ENCODE measurements around the gene SMAD9.
A peak's percentile ranks its signal among the peaks of the same experiment; 100 is the strongest.

Gene SMAD9

DNA sequence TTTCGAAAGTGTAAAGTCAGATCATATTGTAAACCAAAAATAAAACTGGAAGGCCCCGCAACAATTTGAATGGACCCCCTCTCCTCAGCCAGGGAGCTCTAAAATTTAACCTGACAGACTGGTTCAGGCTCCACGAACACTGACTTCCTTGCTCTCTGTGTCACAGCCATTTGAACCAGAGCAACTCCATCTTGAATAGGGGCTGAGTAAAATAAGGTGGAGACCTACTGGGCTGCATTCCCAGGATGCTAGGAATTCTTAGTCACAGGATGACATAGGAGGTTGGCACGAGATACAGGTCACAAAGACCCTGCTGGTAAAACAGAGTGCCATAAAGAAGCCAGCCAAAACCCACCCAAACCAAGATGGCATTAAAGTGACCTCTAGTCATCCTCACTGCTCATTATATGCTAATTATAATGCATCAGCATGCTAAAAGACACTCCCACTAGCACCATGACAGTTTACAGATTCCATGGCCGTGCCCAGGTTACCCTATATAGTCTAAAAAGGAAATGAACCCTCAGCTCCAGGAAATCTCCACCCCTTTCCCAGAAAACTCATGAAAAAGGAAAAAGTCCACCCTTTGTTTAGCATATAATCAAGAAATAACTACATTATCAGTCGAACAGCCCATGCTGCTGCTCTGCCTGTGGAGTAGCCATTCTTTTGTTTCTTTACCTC, 57.9 kb downstream of the SMAD9 start:
- no peak for DNase-seq

DNA sequence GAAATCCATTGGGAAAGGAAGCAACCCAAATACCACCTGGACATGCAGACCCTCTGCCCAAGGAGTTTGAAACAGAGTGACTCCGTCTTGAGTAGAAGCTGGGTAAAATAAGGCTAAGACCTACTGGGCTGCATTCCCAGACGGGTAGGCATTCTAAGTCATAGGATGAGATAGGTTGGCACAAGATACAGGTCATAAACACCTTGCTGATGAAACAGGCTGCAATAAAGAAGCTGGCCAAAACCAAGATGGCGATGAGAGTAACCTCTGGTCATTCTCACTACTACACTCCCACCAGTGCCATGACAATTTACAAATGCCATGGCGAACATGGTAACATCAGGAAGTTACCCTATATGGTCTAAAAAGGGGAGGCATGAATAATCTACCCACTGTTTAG, 60.8 kb downstream of the SMAD9 start:
- no peak for DNase-seq

DNA sequence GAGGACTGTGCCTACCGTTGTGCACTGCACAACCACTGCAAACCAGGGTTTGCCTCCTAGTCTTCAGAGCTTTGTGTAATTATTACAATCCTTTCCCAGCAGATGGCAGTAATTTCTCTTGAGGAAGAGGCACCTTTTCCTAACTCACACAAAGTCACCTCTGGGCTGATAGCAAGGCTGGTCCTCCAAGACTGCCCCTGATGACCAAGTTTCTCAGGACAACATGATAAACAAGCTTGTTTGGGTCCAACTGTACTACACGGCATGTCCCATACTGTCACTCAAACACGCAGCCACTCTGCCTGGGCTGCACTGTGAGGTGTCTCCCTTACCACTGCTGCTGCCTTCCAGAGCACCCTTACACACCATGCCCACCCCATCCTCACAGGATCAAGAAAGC, 61.7 kb downstream of the SMAD9 start:
- no peak for DNase-seq

DNA sequence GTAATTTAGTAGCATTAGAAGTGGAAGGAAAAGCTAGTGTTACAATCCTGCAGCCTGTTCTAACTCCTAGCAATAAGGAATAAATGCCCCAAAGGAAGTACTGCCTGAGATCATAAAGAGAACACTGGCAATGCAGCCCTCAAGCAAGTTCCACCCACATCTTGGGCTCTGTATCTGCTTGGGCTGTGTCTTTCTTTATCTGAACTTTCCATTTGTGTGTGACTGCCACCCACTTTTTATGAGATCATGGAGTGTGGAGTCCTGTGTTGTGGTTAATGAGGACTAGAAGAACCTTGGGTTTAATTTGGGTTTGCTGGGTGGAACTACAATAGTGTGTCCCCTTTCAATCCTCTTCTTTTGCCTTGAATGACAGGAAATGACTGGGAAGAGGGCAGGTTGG, 62.8 kb downstream of the SMAD9 start:
- DNase-seq: no peak

DNA sequence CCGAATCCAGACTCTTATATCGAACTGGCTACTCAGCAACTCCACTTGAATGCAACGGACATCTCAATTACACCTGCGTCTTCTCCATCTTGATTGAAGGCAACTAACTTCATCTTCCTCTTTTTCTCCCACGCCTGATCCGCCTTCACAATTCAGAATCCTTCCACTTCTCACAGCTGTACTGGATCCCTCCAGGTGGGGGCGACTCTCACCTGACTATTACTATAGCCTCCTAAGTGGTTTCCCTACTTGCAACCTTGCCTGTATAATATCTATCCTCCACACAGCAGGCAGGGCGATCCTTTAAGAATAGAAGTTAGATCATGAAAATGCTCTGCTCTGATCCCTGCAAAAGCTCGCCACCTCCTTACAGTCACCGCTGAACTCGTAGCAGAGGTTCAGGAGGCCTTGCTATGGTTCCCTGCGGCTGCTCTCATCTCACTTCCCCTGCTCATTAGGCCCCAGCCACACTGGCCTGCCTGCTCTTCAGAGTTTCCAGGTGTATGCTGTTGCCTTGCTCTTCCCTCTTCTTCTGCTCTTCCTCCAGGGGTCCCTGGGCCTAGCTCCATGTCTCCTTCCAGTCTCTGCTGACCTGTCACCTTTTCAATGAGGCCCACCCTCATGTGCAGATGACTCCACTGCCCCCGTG, 69.1 kb downstream of the SMAD9 start:
- DNase-seq: no peak

DNA sequence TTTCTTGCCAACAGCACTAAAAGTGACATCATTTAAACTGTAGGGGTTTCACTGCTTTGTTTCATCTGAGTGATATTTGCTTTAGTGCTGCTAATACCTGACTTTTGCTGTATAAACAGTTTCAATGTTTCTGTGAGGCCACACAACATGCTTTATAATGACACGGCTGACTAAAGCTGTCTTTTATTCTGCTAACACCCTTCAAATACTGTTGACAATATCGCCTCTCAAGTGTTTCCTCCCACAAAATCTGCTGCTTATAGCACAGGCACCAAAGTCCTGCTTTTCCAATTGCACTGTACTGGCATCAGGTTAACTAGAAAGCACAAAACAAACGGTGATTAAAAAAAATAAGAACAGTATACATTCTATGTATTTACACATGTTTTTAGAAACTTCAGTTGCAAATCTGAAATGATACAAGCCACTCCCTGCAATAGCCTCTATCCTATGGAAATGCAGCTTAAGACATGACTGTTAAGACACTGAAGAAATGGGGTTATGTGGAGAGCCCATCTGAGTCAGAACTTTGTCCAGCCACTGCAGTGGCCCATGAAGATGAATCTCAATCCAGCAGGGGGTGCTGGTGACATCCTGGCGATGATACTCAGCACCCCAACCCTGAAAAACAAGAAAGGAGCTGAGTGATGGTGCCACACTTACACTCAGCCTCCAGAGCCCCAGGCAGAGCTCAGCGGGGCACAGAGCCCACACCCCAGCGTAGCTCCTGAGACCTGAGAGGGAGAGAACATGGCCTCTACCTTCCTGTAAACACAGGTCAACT, 71.6 kb downstream of the SMAD9 start:
- no peak for DNase-seq

DNA sequence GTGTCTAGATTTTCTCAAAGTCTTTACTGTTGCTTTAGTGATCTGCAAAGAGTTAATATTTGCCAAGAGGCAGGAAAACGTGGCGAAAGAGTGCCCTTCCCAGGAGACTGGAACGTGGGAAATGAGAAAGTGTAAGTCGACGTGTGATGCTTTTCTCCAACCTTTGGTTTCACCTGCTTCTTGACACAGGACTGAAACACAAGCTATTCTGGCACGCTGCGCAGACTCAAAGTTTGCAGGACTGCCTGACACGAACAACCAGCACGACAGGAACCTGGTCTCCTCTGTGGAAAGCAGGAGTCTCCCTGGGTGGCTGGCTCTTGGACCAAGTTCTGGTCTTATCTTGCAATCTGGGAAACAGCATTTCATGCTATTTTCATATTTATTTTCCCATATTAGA, 72.4 kb downstream of the SMAD9 start:
- DNase-seq: no peak

DNA sequence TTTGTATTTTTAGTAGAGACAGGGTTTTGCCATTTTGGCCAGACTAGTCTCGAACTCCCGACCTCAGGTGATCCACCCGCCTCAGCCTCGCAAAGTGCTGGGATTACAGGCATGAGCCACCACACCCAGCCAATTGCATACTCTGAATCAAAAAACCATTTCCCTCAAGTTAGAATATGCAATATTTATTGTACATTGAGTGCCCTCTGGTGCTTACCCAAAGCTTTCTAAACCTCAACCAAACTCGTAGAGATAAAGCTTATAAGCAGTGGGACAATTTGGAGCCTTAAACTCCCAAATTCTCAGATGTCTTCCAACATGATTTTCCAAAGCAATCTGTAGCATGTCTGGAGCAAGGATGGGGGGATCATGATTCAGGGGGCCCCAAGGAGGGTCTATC, 78.6 kb downstream of the SMAD9 start:
- no peak for DNase-seq

DNA sequence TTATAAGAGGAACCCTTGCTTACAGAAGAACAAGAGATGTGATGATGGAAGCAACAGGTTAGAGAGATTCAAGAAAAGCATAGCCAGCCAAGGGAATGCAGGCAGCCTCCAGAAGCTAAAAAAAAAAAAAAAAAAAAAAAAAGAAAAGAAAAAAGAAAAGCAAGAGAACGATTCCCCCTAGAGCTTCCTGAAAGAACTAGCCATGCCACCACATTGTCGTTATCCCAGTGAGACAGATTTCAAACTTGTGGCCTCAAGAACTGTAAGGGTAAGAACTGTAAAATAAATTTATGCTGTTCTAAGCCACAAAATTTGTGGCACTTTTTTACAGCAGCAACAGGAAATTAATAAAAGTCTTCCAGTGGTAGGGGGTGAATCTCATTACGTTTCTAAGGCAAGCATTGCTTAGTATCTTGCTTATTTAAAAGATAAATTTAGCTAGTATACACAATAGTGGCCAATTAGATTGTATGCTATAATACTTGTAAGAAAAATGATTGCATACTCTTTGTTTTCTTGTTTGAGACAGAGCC, 79.3 kb downstream of the SMAD9 start:
- no peak for DNase-seq

DNA sequence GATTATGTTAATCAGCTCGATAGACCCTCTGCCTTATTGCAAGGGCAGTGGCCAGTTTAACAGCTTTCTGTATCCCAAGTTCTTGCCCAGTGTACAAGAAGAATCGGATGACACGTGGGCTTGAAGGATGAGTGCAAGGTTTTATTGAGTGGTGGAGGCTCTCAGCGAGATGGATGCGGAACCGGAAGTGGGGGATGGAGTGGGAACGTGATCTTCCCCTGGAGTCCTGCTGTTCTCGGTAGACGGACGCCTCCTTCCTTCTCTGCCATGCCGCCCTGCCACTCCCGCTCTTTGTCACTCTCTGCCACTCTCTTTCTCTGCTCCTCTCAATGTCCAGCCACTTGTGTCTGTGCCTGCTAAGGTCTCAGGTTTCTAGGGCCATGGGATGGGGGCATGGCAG, 80.1 kb downstream of the SMAD9 start:
- no peak for DNase-seq

DNA sequence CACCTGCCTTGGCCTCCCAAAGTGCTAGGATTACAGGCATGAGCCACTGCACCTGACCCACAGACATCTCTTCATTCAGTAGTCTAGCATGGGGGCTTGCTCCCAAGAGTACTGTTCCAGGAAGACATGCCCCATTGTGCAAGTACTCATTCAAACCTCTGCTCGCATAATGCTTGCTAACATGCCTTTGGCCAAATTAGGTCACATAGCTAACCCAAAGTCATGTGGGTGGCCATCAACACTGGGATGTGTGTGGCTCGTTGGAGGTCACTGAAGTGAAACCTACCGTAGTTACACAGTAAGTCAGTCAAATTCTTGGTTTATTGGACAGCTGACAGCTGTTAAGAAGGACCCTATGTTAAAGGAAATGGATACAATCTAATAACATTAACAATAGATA, 80.8 kb downstream of the SMAD9 start:
- no peak for DNase-seq

DNA sequence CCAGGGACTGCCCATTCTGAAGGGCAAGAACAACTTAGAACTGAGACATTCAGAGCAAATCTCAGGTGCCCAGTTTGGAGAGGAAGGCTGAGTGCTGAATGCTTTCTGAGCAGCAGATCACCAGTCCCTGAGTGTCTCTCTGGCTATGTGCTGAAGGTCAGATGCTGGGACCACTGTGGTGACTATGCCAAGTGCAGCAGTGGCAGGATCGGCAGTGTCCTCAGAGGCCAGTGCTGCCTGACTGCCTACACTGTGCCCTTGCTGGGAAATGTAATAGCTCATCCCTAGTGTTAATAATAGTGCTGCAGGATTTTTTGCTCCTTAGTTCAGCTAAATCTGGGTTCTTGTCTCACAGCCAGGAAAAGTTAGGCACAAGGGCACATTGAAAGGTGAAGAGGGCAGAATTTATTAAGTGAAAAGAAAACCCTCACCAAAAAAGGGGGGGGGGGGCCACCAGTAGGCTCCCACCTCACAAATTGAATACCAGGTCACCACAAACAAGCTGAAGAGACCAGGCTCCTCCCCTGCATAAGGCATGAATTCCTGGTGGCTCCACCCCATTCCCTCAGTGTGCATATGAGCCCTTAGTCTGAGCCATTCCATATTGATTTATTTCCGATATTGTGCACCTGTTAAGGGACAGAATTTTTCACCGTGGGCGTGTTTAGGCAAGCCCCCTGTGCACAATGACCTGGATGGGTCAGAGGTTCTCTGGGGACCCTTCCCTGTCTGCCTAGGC, 82.5 kb downstream of the SMAD9 start:
- DNase-seq: no peak

DNA sequence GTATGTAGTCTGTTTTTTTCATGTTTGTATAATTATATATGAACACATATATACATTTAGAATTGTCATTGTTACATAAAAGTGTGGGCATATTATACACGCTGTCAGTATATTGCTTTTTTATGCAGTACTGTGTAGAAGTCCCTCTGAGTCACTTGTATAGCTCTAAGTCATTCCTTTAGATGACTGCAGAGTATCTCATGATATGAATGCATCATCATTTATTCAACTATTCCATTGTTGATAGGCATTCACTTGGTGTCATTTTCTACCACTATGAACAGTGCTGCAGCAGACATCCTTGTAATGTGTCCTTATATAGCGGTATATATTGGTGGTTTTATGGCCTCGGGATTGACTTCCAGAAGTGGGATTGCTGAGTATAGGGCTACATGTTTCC, 85.7 kb downstream of the SMAD9 start:
- DNase-seq: no peak

DNA sequence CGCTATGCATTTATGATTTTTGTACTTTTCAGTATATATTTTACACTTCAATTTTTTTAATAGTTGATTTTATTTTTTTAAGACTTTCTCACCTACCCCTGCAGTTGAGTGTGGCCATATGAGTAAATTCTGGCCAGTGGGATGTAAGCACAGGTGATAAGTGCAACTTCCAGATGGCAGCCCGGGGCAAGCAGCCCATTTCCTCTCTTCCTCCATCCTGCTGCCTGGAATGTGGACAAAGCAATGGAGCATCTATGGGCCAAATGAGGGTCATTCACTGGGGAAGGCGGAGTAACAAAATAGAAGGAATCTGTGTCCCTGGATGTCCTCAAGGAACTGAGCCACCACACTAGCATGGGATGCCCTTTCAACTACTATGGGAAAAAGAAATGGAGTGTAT, 88.7 kb downstream of the SMAD9 start:
- DNase-seq: no peak

DNA sequence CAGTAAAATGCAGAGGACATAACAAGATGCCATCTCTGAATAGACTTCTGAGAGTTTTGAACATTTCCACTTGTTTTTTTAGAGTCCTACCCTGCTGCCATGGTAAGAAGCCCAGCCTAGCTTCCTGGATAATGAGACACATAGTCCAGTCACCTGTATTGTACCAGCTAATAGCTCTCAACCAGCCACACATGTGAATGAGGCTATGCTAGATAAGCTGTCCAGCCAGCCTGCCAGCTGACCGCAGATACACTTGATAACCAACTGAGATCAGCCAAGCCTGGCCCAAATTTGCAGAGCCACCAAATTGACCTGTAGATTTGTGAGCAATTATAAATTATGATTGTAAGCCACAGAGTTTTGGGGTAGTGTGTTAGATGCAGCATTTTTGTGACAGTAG, 90.3 kb downstream of the SMAD9 start:
- no peak for DNase-seq

DNA sequence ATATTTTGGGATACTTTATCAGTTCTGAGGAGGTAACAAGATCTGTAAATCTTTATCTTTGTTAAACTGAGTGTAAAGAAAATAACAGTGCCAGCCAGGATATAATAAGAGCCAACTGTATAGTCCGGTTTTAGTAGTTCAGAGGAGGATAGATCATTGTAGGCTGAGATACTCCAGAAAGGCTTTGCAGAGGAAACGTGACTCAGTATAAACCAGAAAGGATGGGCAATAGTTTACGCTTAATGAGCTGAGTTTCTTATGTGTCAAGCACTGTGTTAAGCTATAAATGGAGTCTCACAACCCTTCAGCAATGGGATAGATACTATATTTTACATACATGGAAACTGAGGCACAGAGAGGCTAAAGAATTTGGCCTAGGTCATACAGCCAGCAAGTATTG, 97.3 kb downstream of the SMAD9 start:
- DNase-seq: no peak

DNA sequence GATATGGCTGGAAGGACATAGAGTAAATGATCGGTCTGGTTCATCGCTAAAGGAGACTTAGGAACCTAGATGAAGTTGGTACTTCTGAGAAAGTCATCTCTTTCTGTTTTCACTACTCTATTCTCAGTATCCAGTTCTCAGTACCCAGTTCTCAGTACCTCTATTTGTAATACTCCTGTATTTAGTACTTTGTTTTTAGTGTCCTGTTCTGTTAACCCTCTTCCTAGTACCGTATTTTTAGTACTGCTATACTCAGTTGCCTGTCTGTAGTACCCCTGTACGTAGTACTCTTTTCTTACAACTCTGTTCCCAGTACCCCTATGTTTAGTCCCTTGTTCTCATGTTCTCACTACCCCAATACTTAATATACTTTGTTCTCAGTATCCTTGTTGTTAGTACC, 99.8 kb downstream of the SMAD9 start:
- no peak for DNase-seq

DNA sequence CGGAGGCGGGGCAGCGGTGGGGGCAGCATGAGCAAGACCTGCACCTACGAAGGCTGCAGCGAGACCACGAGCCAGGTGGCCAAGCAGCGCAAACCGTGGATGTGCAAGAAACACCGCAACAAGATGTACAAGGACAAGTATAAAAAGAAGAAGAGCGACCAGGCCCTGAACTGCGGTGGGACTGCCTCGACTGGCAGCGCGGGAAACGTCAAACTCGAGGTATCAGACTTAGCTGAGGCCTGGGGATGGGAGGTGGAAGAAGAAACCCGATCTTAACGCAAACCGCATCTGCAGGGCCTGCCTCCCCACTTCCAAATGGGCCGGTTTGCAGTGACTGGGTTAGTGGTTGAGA, 100.3 kb downstream of the SMAD9 start:
- DNase-seq: peak in 1 of 2 donors; percentile 10

DNA sequence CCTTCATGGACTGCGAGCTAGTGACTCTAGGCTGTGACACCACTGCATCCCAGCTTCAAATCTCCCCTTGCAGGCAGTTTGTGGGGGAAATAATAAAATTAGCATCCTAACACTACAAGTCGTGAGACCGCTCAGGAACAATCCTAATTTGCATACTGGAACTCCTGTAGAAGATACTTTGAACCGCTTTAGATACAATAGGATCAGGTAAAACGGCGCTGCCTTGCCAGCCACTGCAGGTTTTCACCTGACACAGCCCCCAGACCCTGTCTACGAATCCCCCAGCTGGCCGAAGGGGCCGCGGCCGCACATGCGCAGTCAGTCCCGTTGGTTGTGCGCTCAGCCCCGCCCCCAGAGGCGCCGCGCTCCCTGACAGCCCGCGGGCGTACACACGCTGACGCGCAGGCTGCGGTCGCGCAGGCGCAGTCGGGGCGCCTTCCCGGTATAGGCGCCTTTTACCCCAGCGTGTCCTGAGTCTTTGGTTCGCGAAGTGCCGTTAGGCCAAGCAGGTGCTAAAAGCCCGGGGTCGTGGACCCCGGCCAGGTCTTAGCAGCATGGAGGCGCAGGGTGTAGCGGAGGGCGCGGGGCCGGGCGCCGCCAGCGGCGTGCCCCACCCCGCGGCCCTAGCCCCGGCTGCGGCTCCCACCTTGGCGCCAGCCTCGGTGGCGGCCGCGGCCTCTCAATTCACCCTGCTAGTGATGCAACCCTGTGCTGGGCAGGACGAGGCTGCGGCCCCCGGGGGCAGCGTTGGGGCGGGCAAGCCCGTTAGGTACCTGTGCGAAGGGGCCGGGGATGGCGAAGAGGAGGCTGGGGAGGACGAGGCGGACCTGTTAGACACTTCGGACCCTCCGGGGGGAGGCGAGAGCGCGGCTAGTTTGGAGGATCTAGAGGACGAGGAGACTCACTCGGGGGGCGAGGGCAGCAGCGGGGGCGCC, 101.0 kb downstream of the SMAD9 start, which contains the start of gene RFXAP:
TSS of gene RFXAP (plus strand) at position 419 of the 935 bp plus-strand sequence. CDS start at position 555, 136 bp downstream.
- DNase-seq: peak; percentile 90 to 92

DNA sequence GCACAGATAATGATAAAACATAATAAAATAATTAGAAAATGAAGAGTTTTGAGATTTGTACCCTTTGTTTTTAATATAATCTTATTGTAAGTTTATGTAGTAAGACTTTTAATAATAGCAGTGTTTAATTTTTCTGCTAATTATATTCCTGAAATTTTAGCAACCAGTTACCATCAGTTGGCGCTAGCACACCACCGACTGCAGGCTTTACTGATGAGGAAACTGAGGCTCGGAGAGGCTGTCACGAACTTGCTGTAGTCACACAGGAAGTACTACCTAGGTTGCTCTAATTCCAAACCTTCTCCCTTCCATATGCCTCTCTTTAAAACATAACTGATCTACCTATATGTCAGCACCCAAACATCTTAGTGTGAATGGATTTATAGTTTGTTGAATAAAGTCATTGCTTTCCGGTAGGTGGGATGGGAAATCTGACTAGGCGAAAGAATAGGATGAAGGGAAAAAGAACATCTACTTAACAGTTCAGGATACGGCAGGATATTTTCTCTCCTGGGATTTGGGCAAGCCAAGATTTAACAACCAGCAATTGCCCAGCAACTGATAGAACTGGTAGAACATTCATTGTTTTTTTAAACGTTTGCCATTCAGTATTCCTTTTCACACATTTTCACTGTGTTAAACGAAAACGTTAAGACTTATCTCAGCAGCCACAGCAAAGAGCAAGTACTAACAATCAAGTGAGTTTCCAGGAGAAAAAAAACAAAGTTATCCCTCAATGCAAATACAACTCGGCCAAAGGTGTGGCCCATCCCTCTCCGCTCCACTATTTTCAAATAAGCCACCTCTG, 101.8 kb downstream of the SMAD9 start:
- no peak for DNase-seq

DNA sequence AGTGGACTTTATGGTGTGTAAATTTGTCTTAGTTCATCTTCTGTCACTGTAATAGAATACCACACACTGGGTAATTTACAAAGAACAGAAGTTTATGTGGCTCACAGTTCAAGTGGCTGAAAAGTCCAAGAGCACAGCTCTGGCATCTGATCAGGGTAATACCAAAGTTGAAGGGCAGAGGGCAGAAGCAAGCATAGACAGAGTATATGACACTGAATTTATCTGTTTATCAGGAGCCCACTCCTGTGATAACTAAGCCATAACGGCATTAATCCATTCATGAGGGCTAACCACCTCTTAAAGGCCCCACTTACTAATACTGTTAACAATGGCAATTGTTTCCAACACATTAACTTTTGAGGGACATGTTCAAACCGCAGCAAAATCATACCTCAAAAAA, 105.0 kb downstream of the SMAD9 start:
- DNase-seq: no peak

All from activated CD4-positive, alpha-beta T cell treated with anti-CD3 and anti-CD28 coated beads for 4 hours (primary cell).